Measurements from ENCODE around the gene ZBTB3.
A peak's percentile ranks its signal among the peaks of the same experiment; 100 is the strongest.

ZBTB3 gene

GRCh38 chr11:62753736-62754603, at the start of gene ZBTB3:
Gene ZBTB3, minus strand, starts transcription at chr11:62754160. Its CDS starts 496 bp downstream, at chr11:62753664.
- Histone ChIP-seq H3K9me3 (no peaks in the 10 kb centered on the region), H3K27me3 (no peaks in the 10 kb centered on the region), H3K4me3 (ENCODE audit: low read depth in 1 of 2, low read length in 1 of 2) (peak within 1 kb of the TSS; percentile 79 to 92), H3K4me1 (ENCODE audit: control insufficient read depth in 1 of 2, insufficient read depth in 1 of 2, low read depth in 1 of 2, low read length in 1 of 2) (peaks cover 14 to 18% of the 10 kb centered on the region in 2 experiments), H3K36me3 (no peaks in the 10 kb centered on the region), H3K27ac (peak within 1 kb of the TSS; percentile 91)
- TF ChIP-seq CTCF (IDR thresholded peaks at IDR 0.05), result peak; percentile 81

- H3K36me3 ChIP-seq, result peaks cover 76% of the 10 kb centered on the region
- H3K27ac ChIP-seq, result no peak overlapping the region
- no peaks in the 10 kb centered on the region for H3K27me3 ChIP-seq
- peaks cover 23 to 26% of the 10 kb centered on the region in 2 experiments for H3K4me1 ChIP-seq (ENCODE audit: control insufficient read depth in 1 of 2, insufficient read depth in 1 of 2, low read depth in 1 of 2, low read length in 1 of 2)
- H3K9me3 ChIP-seq, result no peaks in the 10 kb centered on the region
- H3K4me3 ChIP-seq (ENCODE audit: low read depth in 1 of 2, low read length in 1 of 2), result no peak overlapping the region
- no peak for TF ChIP-seq CTCF (IDR thresholded peaks at IDR 0.05)
Observed at GRCh38 chr11:62801071-62801470, 47.1 kb upstream of the ZBTB3 start.

GRCh38 chr11:62799486-62799885, 45.5 kb upstream of the ZBTB3 start:
- TF ChIP-seq CTCF (IDR thresholded peaks at IDR 0.05), result no peak
- H3K27me3 ChIP-seq, result no peaks in the 10 kb centered on the region
- peaks cover 92% of the 10 kb centered on the region for H3K36me3 ChIP-seq
- no peak overlapping the region for H3K27ac ChIP-seq
- H3K4me1 ChIP-seq (ENCODE audit: control insufficient read depth in 1 of 2, insufficient read depth in 1 of 2, low read depth in 1 of 2, low read length in 1 of 2), result peaks cover 13 to 15% of the 10 kb centered on the region in 2 experiments
- H3K4me3 ChIP-seq (ENCODE audit: low read depth in 1 of 2, low read length in 1 of 2), result no peak overlapping the region
- H3K9me3 ChIP-seq, result no peaks in the 10 kb centered on the region

GRCh38 chr11:62796281-62796680, 42.3 kb upstream of the ZBTB3 start:
- TF ChIP-seq CTCF (IDR thresholded peaks at IDR 0.05), result no peak
- Histone ChIP-seq H3K36me3 (peaks cover 92% of the 10 kb centered on the region), H3K9me3 (no peaks in the 10 kb centered on the region), H3K27ac (no peak overlapping the region), H3K4me3 (ENCODE audit: low read depth in 1 of 2, low read length in 1 of 2) (no peak overlapping the region), H3K27me3 (no peaks in the 10 kb centered on the region), H3K4me1 (ENCODE audit: control insufficient read depth in 1 of 2, insufficient read depth in 1 of 2, low read depth in 1 of 2, low read length in 1 of 2) (peaks cover 12 to 14% of the 10 kb centered on the region in 2 experiments)

- H3K4me3 ChIP-seq (ENCODE audit: low read depth in 1 of 2, low read length in 1 of 2), result no peak overlapping the region
- H3K9me3 ChIP-seq, result no peaks in the 10 kb centered on the region
- H3K27me3 ChIP-seq, result no peaks in the 10 kb centered on the region
- TF ChIP-seq CTCF (IDR thresholded peaks at IDR 0.05), result no peak
- H3K27ac ChIP-seq, result no peak overlapping the region
- peaks cover 80% of the 10 kb centered on the region for H3K36me3 ChIP-seq
- H3K4me1 ChIP-seq (ENCODE audit: control insufficient read depth in 1 of 2, insufficient read depth in 1 of 2, low read depth in 1 of 2, low read length in 1 of 2), result peaks cover 23 to 27% of the 10 kb centered on the region in 2 experiments
Observed at GRCh38 chr11:62794201-62794775, 40.3 kb upstream of the ZBTB3 start.

All from neutrophil (primary cell).